ENCODE measurements around the gene FNDC3B. TPM values are rescaled to one million over a fixed set of nuclear protein-coding genes. Genes with fewer than 3 reads are reported as not detected.

FNDC3B gene
- total and polyA plus RNA-seq, 4 donors, result 13.3 to 175 (median 100) TPM

- Histone ChIP-seq H3K9me3 (ENCODE audit: control insufficient read depth in 4 of 4, insufficient read depth in 3 of 4, low read length in 3 of 4) (no peaks in the 10 kb centered on the region), H3K4me3 (no peak overlapping the region), H3K36me3 (ENCODE audit: control insufficient read depth in 4 of 4, insufficient read depth in 4 of 4, low read length in 4 of 4) (peaks cover 12 to 38% (median 27%) of the 10 kb centered on the region in 4 donors), H3K27me3 (ENCODE audit: control insufficient read depth in 3 of 3, insufficient read depth in 3 of 3, low read length in 2 of 3) (no peaks in the 10 kb centered on the region), H3K9ac (ENCODE audit: insufficient read depth in 1 of 2, low read length in 2 of 2) (no peak overlapping the region), H3K27ac (ENCODE audit: low read depth in 1 of 2, low read length in 1 of 2) (no peak overlapping the region), H3K4me1 (ENCODE audit: control insufficient read depth in 5 of 5, insufficient read depth in 5 of 5, low read length in 5 of 5) (peaks cover 0 to 3% (median 0%) of the 10 kb centered on the region in 5 donors)
- 93 to 96% methylated on average over 2 of the region's 2 CpGs for WGBS, 2 donors
- ATAC-seq (ENCODE audit: insufficient read depth, low FRiP score) (no peak), DNase-seq (no peak)
- TF ChIP-seq CTCF (IDR thresholded peaks at IDR 0.05; ENCODE audit: control extremely low read depth, extremely low read depth), result no peak
Measured at GRCh38 chr3:172329070-172329469, 289.7 kb downstream of the FNDC3B start.

GRCh38 chr3:172330413-172330812, 291.0 kb downstream of the FNDC3B start:
- WGBS, 2 donors, result 80 to 92% methylated on average over 4 of the region's 4 CpGs
- H3K27ac ChIP-seq (ENCODE audit: low read depth in 1 of 2, low read length in 1 of 2), result no peak overlapping the region

GRCh38 chr3:172332256-172333041, 293.1 kb downstream of the FNDC3B start:
- no peaks in the 10 kb centered on the region for H3K9me3 ChIP-seq (ENCODE audit: control insufficient read depth in 4 of 4, insufficient read depth in 3 of 4, low read length in 3 of 4)
- H3K27me3 ChIP-seq (ENCODE audit: control insufficient read depth in 3 of 3, insufficient read depth in 3 of 3, low read length in 2 of 3), result no peaks in the 10 kb centered on the region
- H3K36me3 ChIP-seq (ENCODE audit: control insufficient read depth in 4 of 4, insufficient read depth in 4 of 4, low read length in 4 of 4), result peaks cover 13 to 29% (median 26%) of the 10 kb centered on the region in 4 donors
- ATAC-seq (ENCODE audit: insufficient read depth, low FRiP score) (peak; percentile 75), DNase-seq (peak; percentile 65 to 76 (median 75))
- H3K27ac ChIP-seq (ENCODE audit: low read depth in 1 of 2, low read length in 1 of 2), result no peak overlapping the region
- H3K9ac ChIP-seq (ENCODE audit: insufficient read depth in 1 of 2, low read length in 2 of 2), result no peak overlapping the region
- no peak overlapping the region for H3K4me3 ChIP-seq
- TF ChIP-seq CTCF (IDR thresholded peaks at IDR 0.05; ENCODE audit: control extremely low read depth, extremely low read depth), result peak; percentile 81
- 51 to 52% methylated on average over 2 of the region's 2 CpGs for WGBS, 2 donors
- H3K4me1 ChIP-seq (ENCODE audit: control insufficient read depth in 5 of 5, insufficient read depth in 5 of 5, low read length in 5 of 5), result no peaks in the 10 kb centered on the region

More at GRCh38 chr3:172330413-172330812, 291.0 kb downstream of the FNDC3B start:
- ATAC-seq (ENCODE audit: insufficient read depth, low FRiP score) (no peak), DNase-seq (no peak)
- H3K4me3 ChIP-seq, result no peak overlapping the region
- no peak overlapping the region for H3K9ac ChIP-seq (ENCODE audit: insufficient read depth in 1 of 2, low read length in 2 of 2)
- TF ChIP-seq CTCF (IDR thresholded peaks at IDR 0.05; ENCODE audit: control extremely low read depth, extremely low read depth), result no peak
- no peaks in the 10 kb centered on the region for H3K4me1 ChIP-seq (ENCODE audit: control insufficient read depth in 5 of 5, insufficient read depth in 5 of 5, low read length in 5 of 5)
- H3K27me3 ChIP-seq (ENCODE audit: control insufficient read depth in 3 of 3, insufficient read depth in 3 of 3, low read length in 2 of 3), result no peaks in the 10 kb centered on the region
- H3K36me3 ChIP-seq (ENCODE audit: control insufficient read depth in 4 of 4, insufficient read depth in 4 of 4, low read length in 4 of 4), result peaks cover 12 to 33% (median 27%) of the 10 kb centered on the region in 4 donors
- H3K9me3 ChIP-seq (ENCODE audit: control insufficient read depth in 4 of 4, insufficient read depth in 3 of 4, low read length in 3 of 4), result no peaks in the 10 kb centered on the region

All from lung (tissue), 12 donors.